Transverse colon (tissue), 3 donors: ENCODE measurements around the gene TRMT1.

Source experiments
- CTCF ChIP-seq, 5 experiments: fragments of 200-600 bp in 3 of 5; fragments of 450-650 bp in 2 of 5; sonication (generic) in 3 of 5; IDR thresholded peaks; 1 replicate in 2 of 5; 2 replicates in 3 of 5; pipeline ENCODE4 v1.5.1; 2016 to 2017; ENCODE audit warnings: antibody characterized with exemption in 5 of 5, inconsistent platforms in 3 of 5, mild to moderate bottlenecking in 2 of 5, moderate library complexity in 1 of 5
- EP300 ChIP-seq: sonication (generic); formaldehyde crosslinking; IDR thresholded peaks from one replicate; pipeline ENCODE4 v1.6.1; 2017; ENCODE audit warnings: antibody characterized with exemption, low read depth

GRCh38 chr19:13082192-13083007 is 34.1 kb downstream of the TRMT1 start:
- TF ChIP-seq EP300 (no peak), CTCF (IDR thresholded peaks at IDR 0.05) (peak in 1 of 5 experiments; percentile 6)
